ENCODE measurements around the gene RDH8.

DNA sequence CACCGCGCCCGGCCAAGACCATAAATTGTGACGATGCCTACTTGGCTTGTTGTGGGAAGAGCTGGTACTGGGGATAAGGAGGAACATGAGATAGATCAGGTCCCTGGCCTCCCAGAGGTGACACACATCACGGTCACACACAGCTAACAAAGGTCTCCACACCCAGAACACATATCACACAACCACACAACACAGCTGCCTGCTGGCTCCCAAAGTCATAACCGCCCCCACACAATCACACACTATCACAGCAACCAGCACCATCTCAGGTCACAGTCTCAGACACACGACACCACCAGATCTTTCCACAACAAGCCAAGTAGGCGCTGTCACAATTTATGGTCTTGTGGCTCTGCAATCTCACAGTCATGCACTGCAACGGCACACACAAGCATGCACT is 8.7 kb upstream of the RDH8 start:
- TF ChIP-seq POLR2AphosphoS5 (IDR thresholded peaks at IDR 0.05; ENCODE audit: low read depth, low read length) = no peak
- TF ChIP-seq, protein P1, sequence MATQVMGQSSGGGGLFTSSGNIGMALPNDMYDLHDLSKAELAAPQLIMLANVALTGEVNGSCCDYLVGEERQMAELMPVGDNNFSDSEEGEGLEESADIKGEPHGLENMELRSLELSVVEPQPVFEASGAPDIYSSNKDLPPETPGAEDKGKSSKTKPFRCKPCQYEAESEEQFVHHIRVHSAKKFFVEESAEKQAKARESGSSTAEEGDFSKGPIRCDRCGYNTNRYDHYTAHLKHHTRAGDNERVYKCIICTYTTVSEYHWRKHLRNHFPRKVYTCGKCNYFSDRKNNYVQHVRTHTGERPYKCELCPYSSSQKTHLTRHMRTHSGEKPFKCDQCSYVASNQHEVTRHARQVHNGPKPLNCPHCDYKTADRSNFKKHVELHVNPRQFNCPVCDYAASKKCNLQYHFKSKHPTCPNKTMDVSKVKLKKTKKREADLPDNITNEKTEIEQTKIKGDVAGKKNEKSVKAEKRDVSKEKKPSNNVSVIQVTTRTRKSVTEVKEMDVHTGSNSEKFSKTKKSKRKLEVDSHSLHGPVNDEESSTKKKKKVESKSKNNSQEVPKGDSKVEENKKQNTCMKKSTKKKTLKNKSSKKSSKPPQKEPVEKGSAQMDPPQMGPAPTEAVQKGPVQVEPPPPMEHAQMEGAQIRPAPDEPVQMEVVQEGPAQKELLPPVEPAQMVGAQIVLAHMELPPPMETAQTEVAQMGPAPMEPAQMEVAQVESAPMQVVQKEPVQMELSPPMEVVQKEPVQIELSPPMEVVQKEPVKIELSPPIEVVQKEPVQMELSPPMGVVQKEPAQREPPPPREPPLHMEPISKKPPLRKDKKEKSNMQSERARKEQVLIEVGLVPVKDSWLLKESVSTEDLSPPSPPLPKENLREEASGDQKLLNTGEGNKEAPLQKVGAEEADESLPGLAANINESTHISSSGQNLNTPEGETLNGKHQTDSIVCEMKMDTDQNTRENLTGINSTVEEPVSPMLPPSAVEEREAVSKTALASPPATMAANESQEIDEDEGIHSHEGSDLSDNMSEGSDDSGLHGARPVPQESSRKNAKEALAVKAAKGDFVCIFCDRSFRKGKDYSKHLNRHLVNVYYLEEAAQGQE (IDR thresholded peaks at IDR 0.05; ENCODE audit: insufficient read depth in 1 of 2, low read depth in 2 of 2, low read length in 2 of 2) = no peak

Data from PFSK-1 (cell line).